ENCODE data around the gene NOC4L.

GRCh38 chr12:132108211-132108832 lies 35.9 kb upstream of the NOC4L start:
- no peak for TF ChIP-seq POLR2A (IDR thresholded peaks at IDR 0.05; ENCODE audit: low read length)
- no peak for TF ChIP-seq GATA1 (IDR thresholded peaks at IDR 0.05; ENCODE audit: low read depth, low read length)
